ENCODE data around the gene ITPR1. TPM values are rescaled to one million over a fixed set of nuclear protein-coding genes. Genes with fewer than 3 reads are reported as not detected.

The ITPR1 gene
- total RNA-seq, 1 experiment from 2014 or later, result 11.3 TPM

DNA sequence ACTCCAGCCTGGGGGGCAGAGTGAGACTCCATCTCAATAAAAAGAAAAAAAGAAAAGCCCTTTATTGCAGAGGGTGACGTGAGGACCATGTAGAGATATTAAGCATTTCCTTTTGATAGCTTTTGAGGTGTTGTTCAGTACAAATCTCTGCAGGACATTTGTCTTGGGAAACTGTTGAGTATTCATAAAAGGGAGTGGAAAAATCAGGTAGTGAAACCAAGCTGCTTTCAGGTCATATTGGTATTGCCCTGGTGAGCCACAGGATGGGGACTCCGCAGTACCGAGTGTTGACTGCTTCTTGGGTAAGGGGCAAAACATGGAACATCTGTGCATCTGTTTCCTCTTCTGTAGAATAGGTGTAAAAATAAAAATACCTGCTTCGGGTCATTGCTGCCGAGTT is 9.9 kb downstream of the ITPR1 start:
- H3F3A ChIP-seq (ENCODE audit: insufficient read depth, low read depth), result no peaks in the 10 kb centered on the region
- no peak overlapping the region for H3K27ac ChIP-seq
- ChIA-PET POLR2A (ENCODE audit: unreplicated experiment) (no interaction called here), CTCF (no interaction called here)
- TF ChIP-seq, protein P1, sequence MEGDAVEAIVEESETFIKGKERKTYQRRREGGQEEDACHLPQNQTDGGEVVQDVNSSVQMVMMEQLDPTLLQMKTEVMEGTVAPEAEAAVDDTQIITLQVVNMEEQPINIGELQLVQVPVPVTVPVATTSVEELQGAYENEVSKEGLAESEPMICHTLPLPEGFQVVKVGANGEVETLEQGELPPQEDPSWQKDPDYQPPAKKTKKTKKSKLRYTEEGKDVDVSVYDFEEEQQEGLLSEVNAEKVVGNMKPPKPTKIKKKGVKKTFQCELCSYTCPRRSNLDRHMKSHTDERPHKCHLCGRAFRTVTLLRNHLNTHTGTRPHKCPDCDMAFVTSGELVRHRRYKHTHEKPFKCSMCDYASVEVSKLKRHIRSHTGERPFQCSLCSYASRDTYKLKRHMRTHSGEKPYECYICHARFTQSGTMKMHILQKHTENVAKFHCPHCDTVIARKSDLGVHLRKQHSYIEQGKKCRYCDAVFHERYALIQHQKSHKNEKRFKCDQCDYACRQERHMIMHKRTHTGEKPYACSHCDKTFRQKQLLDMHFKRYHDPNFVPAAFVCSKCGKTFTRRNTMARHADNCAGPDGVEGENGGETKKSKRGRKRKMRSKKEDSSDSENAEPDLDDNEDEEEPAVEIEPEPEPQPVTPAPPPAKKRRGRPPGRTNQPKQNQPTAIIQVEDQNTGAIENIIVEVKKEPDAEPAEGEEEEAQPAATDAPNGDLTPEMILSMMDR (conservative IDR thresholded peaks at IDR 0.05), result no peak
- no peaks in the 10 kb centered on the region for H3K4me1 ChIP-seq (replicated peaks; ENCODE audit: insufficient read depth)
- H3K9me2 ChIP-seq (ENCODE audit: insufficient read depth), result no peaks in the 10 kb centered on the region
- no peaks in the 10 kb centered on the region for H4K20me1 ChIP-seq (ENCODE audit: insufficient read depth)
- H3K4me2 ChIP-seq, result no peak overlapping the region
- H3K79me2 ChIP-seq (ENCODE audit: low read depth), result no peaks in the 10 kb centered on the region
- no peaks in the 10 kb centered on the region for H3K36me3 ChIP-seq (ENCODE audit: low read depth)
- DNase-seq, result no peak
- no peaks in the 10 kb centered on the region for H3K9me3 ChIP-seq (ENCODE audit: insufficient read depth, low read depth)
- no peak overlapping the region for H3K4me3 ChIP-seq
- H3K27me3 ChIP-seq (ENCODE audit: insufficient read depth, low read depth), result no peaks in the 10 kb centered on the region
- intact Hi-C loops (cut with micrococcal nuclease; ENCODE audit: unreplicated experiment), result no loop called here
- BruUV-seq (replicated peaks), result no TSS peak
- no peak overlapping the region for H2AFZ ChIP-seq

GRCh38 chr3:4504340-4505261 is 11.5 kb downstream of the ITPR1 start:
- Histone ChIP-seq H3K4me3 (no peak overlapping the region), H2AFZ (no peak overlapping the region), H3K9me2 (ENCODE audit: insufficient read depth) (no peaks in the 10 kb centered on the region), H3F3A (ENCODE audit: insufficient read depth, low read depth) (no peaks in the 10 kb centered on the region), H3K9me3 (ENCODE audit: insufficient read depth, low read depth) (no peaks in the 10 kb centered on the region), H3K79me2 (ENCODE audit: low read depth) (no peaks in the 10 kb centered on the region), H3K36me3 (ENCODE audit: low read depth) (no peaks in the 10 kb centered on the region), H3K27me3 (ENCODE audit: insufficient read depth, low read depth) (no peaks in the 10 kb centered on the region), H3K4me2 (no peak overlapping the region), H3K4me1 (replicated peaks; ENCODE audit: insufficient read depth) (no peaks in the 10 kb centered on the region), H3K27ac (no peak overlapping the region), H4K20me1 (ENCODE audit: insufficient read depth) (no peaks in the 10 kb centered on the region)
- intact Hi-C loops (cut with micrococcal nuclease; ENCODE audit: unreplicated experiment), result no loop called here
- CTCF ChIA-PET, result no interaction called here
- no TSS peak for BruUV-seq (replicated peaks)
- no peak for TF ChIP-seq EZH2 (IDR thresholded peaks at IDR 0.05; ENCODE audit: low read depth)
- TF ChIP-seq, protein P1 (conservative IDR thresholded peaks at IDR 0.05), result no peak
- no peak for DNase-seq
- POLR2A ChIA-PET (ENCODE audit: unreplicated experiment), result no interaction called here

DNA sequence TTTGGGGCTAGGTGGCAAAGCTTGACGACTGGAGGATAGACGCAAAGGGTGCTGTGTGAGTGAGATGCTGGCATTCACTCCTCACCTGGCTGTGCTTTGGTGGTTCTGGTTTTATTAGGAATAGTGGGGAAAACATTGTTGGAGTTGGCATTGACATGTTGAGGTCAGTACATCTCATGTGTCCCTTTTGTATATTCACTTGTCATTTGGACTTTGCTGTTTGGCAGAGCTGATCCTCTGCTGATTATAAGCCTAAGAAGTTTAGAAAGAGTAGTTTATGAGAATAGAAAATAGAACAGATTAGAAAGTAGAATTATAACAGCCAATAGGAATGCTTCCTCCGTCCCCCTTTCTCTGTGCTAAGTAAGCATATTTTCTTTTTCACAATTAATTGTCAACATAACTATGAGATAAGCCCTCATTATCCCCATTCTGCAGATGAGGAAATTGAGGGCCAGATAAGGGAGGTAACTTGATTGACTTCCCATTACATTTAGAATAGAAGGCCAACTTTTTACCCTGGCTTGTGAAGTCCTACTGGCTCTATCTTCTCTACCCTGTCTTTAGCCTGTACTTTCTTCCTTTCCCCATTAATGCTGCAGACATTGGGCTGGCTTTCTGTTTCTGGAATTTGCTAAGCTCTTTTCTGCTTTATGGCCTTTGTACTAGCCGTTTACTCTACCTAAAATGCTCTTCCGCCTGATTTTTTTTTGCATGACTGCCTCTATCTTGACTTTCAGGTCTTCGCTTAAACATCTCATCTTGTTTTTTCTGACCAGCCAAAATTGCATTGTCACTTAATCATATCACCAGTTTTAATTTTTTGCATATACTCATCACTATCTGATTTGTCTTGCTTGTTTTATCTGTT is 12.8 kb downstream of the ITPR1 start:
- Histone ChIP-seq H3K36me3 (ENCODE audit: low read depth) (no peaks in the 10 kb centered on the region), H3K27ac (no peak overlapping the region), H3K79me2 (ENCODE audit: low read depth) (no peaks in the 10 kb centered on the region), H3K4me2 (no peak overlapping the region), H3K4me1 (replicated peaks; ENCODE audit: insufficient read depth) (no peaks in the 10 kb centered on the region), H3F3A (ENCODE audit: insufficient read depth, low read depth) (no peaks in the 10 kb centered on the region), H3K9me3 (ENCODE audit: insufficient read depth, low read depth) (no peaks in the 10 kb centered on the region), H2AFZ (no peak overlapping the region), H3K27me3 (ENCODE audit: insufficient read depth, low read depth) (no peaks in the 10 kb centered on the region), H4K20me1 (ENCODE audit: insufficient read depth) (no peaks in the 10 kb centered on the region), H3K9me2 (ENCODE audit: insufficient read depth) (no peaks in the 10 kb centered on the region), H3K4me3 (no peak overlapping the region)
- TF ChIP-seq EZH2 (IDR thresholded peaks at IDR 0.05; ENCODE audit: low read depth), result no peak
- TF ChIP-seq, protein P1 (conservative IDR thresholded peaks at IDR 0.05), result no peak
- DNase-seq, result no peak
- ChIA-PET POLR2A (ENCODE audit: unreplicated experiment) (no interaction called here), CTCF (no interaction called here)
- no TSS peak for BruUV-seq (replicated peaks)
- intact Hi-C loops (cut with micrococcal nuclease; ENCODE audit: unreplicated experiment), result no loop called here

Measured in PC-9 (cell line).